ENCODE measurements around the gene ZDHHC3.

DNA sequence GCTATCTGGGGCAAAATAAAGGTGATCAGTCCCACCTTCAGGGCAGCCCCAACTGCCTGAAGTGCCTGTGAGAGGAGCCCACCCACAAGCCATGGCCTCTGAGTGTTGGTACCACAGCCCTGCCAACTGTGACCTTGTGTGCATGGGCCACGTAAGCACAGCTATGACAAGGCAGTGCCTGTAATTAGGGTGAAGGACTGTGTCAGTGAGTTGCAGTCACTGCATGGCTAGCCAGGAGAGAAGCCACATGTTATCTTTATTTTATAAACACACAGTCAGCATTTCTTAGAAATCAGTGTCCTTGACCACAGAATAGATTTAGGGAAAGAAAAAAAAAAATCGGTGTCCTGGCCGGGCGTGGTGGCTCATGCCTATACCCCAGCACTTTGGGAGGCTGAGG is 24.8 kb upstream of the ZDHHC3 start:
- TF ChIP-seq, protein P1, sequence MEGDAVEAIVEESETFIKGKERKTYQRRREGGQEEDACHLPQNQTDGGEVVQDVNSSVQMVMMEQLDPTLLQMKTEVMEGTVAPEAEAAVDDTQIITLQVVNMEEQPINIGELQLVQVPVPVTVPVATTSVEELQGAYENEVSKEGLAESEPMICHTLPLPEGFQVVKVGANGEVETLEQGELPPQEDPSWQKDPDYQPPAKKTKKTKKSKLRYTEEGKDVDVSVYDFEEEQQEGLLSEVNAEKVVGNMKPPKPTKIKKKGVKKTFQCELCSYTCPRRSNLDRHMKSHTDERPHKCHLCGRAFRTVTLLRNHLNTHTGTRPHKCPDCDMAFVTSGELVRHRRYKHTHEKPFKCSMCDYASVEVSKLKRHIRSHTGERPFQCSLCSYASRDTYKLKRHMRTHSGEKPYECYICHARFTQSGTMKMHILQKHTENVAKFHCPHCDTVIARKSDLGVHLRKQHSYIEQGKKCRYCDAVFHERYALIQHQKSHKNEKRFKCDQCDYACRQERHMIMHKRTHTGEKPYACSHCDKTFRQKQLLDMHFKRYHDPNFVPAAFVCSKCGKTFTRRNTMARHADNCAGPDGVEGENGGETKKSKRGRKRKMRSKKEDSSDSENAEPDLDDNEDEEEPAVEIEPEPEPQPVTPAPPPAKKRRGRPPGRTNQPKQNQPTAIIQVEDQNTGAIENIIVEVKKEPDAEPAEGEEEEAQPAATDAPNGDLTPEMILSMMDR (IDR thresholded peaks at IDR 0.05; ENCODE audit: insufficient read depth, low read depth, low read length) = no peak
- no peak for TF ChIP-seq EZH2 (IDR thresholded peaks at IDR 0.05; ENCODE audit: insufficient read depth, low read length)
